GM21515 (cell line): ENCODE results near the gene ATCAY.

Source experiments
- ATAC-seq: cut with Tn5 transposase; IDR thresholded peaks from one replicate; pipeline ENCODE4 v1.9.1; 2021; ENCODE audit not compliant: unreplicated experiment

Gene ATCAY

GRCh38 chr19:3880471-3881271 is at the start of gene ATCAY:
TSS of gene ATCAY (plus strand) at chr19:3880685. CDS start at chr19:3885768, 5,083 bp downstream.
- ATAC-seq, result no peak

DNA sequence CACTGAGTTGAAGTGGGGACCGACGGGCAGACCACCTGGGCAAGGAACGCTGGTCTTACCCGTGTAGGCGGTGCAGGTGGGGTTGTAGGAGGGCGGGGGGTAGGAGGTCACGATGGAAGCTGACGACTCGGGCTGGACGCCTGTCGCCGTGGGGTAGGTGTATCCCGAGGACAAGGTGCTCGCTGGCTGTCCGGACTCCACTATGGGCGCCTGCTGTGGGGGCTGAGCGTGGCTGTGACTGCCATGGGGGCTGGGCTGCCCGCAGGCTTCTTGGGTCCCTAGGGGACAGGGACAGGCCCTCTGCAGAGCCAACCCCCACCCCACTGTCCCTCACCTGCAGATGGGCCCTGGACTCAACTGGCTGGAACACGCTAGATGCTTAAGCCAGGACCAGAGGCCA is 48.9 kb upstream of the ATCAY start:
- no peak for ATAC-seq

GRCh38 chr19:3832001-3832400 is 48.5 kb upstream of the ATCAY start:
- ATAC-seq, result no peak

GRCh38 chr19:3833578-3834348 is 46.7 kb upstream of the ATCAY start:
- no peak for ATAC-seq

DNA sequence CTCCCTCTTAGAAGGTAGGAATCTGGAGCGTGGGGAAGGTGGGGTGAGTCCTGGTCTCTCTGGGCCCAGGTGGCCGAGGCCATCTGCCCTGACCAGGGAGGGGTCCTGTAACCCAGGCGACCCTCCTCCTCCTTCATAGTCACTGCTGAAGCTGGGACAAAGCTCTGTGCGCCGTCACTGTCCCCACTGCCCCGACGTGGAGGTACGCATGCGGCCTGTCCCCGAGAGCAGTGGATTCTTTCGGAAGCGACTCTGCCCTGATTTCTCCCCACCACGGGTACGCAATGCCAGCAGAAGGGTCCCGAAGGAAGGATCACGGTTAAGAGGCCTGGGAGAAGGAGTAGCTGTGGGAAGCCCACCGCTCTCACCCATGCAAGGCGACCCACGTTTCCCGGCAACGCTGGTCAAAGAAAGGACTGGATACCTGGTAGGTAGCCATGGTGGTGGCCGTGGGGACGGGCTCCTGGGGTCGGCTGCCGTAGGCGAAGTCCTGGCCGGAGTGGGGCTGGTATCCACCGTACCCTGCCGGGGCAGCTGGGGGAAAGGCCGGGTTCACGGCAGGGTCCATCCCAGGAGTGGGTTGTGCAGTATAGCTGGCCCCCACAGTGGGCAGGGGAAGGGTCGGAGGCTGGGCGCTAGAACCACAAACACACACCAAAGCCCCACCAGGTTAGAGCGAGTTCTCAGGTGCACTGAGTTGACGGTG is 46.0 kb upstream of the ATCAY start:
- no peak for ATAC-seq

DNA sequence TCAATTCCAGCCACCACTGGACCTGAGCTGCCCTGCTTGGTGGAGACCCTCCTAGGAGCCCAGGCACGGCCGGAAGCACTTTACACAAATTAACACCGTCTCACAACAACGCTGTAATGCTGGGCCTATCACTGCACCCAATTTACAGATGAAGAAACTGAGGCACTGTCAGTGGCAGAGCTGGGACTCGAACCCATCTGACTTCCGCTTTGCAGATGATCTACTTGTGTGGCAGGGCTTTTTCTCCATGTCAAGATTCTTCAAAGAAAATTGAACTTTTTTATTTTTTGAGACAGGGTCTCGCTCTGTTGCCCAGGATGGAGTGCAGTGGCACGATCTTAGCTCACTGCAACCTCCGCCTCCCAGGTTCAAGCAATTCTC is 45.4 kb upstream of the ATCAY start:
- no peak for ATAC-seq

- no peak for ATAC-seq
These were observed 43.6 kb upstream of the ATCAY start for GRCh38 chr19:3836887-3837286.

GRCh38 chr19:3837332-3837731 is 43.2 kb upstream of the ATCAY start:
- ATAC-seq, result no peak

GRCh38 chr19:3837922-3838321 is 42.6 kb upstream of the ATCAY start:
- ATAC-seq, result no peak

DNA sequence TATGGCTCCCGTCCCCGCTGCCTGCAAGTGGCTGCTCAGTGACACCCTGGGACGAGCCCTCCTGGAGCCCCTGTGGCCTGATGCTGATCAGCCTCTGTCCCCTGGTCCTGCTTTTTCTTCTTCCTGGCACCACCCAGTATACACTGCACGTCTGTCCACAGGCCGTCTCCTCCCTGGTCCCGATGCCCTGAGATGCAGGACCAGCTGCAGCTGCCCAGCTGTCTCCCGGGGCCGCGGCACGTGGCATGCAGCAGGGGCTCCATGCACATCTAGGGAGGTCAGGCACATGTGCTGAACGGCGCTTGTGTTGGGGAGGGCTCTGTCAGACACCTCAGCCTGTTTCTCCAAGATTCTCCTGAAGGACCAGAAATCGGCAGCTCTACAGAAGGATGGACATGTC is 41.8 kb upstream of the ATCAY start:
- no peak for ATAC-seq

- no peak for ATAC-seq
These were observed 40.5 kb upstream of the ATCAY start for GRCh38 chr19:3839941-3840340.

DNA sequence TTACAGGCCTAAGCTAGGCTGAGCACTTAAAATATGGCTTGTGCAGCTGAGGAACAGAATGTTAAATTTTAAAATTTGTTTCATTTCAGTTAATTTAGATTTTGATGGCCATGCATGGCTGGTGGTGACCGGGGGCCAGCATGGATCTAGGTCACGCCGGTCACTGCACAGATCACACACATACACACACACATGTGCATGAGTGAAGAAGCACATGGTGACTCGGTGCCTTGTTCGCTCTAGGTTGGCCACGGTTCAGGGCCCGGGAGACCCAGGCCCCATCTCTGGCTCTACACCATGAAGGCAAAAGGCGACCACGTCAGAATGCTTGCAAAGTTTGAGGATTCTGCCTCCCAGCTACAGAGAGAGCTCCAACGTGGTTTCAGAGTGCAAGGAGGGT is 39.7 kb upstream of the ATCAY start:
- no peak for ATAC-seq

DNA sequence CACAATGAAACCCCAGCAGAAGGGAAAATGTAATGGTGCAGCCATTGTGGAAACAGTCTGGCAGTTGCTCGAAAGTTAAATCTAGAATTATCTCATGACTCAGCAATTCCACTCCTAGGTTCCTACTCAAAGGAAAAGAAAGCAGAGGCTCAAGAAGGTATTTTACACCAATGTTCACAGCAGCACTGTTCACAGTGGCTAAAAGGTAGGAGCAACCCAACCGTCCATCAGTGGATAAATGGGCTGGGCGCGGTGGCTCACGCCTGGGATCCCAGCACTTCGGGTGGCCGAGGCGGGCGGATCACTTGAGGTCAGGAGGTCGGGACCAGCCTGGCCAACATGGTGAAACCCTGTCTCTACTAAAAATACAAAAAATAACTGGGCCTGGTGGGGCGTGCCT is 37.5 kb upstream of the ATCAY start:
- no peak for ATAC-seq

DNA sequence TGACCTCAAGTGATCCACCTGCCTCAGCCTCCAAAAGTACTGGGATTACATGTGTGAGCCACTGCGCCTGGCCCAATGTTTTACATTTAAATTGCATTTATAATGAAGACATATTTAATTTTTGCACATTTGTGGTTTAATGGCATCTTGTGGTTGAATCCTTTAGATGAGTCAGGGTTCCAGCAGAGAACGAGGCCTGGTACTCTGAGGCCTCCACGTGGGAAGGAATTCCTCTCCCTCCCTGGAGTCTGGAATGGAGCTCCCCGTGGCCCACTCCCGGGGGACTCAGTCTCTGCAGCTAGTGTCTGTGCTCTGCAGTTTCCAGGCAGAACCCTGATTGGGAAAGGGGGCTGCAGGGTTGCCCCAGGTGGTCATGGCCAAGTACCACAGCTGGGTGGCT is 35.9 kb upstream of the ATCAY start:
- ATAC-seq, result no peak

DNA sequence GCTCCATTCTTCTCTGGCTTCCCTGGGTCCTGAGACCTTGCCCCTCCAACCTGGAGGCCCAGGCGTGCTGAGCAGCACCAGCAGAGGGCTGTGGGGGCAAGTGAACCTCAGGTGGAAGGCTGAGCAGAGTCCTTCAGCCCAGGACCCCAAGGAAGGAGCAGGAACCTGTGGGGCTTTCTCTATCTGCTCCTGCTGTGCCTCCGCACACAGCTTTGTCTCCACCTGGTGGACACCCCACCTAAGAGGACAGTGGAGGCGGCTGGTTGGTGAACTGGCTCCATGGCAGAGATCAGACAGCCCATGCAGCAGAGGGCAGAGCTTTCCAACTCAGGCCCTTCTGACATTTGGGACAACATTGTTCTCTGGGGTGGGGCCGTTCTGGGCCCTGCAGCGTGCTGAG is 31.4 kb upstream of the ATCAY start:
- ATAC-seq, result no peak

GRCh38 chr19:3849787-3850186 is 30.7 kb upstream of the ATCAY start:
- no peak for ATAC-seq

GRCh38 chr19:3850320-3850972 is 30.0 kb upstream of the ATCAY start:
- no peak for ATAC-seq

GRCh38 chr19:3851254-3852176 is 29.0 kb upstream of the ATCAY start:
- no peak for ATAC-seq

- ATAC-seq, result no peak
These were observed 28.3 kb upstream of the ATCAY start for GRCh38 chr19:3852177-3852511.

DNA sequence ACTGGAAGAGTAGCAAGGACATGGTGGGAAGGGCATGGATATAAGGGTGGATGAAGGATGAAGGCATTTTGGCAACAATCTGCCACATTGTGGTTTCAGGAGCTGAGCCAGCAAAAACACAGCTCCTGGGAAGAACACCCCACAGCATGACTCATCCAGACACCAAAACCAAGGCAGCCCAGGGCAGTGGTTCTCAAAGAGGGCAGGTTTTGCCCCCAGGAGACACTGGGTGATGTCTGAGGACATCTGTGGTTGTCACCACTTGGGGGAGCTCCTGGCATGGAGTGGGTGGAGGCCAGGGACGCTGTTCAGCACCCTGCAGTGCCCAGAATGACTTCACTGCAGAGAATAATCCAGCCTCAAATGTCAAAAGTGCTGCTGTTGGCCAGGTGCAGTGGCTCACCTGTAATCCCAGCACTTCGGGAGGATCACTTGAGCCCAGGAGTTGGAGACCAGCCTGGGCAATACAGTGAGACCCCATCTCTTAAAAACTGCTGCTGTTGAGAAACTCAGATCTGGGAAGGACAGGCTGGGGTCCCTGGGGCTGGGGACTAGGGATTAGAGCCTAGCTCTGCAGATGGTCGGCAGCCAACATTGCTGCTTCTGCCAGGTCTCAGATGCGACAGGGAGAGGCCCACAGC is 27.8 kb upstream of the ATCAY start:
- ATAC-seq, result no peak
